H1 (cell line): ENCODE measurements around the gene COL16A1.

ENCODE experiments used
- CREB1 ChIP-seq: IDR thresholded peaks from 2 replicates; pipeline ENCODE4 v1.6.1; 2012; ENCODE audit warnings: inconsistent platforms
- GABPA ChIP-seq: IDR thresholded peaks from 2 replicates; pipeline ENCODE4 v1.6.1; 2011; ENCODE audit warnings: mild to moderate bottlenecking, low read length, moderate library complexity, borderline replicate concordance; ENCODE audit not compliant: insufficient read depth
- GTF2F1 ChIP-seq: IDR thresholded peaks from 2 replicates; pipeline ENCODE4 v1.6.1; 2012; ENCODE audit warnings: low read depth, low read length, improper control_type of control experiment, borderline replicate concordance
- RAD21 ChIP-seq, 2 experiments: IDR thresholded peaks in 1 of 2; conservative IDR thresholded peaks in 1 of 2; 2 replicates each; pipeline ENCODE4 v1.6.1; 2011; ENCODE audit warnings: low read depth in 2 of 2, low read length in 2 of 2, improper control_type of control experiment in 1 of 2, inconsistent platforms in 1 of 2, mild to moderate bottlenecking in 1 of 2, moderate library complexity in 1 of 2
- SUZ12 ChIP-seq: fragments of 200-600 bp; sonication (generic); IDR thresholded peaks from 2 replicates; pipeline ENCODE4 v1.6.1; 2012; ENCODE audit warnings: mild to moderate bottlenecking, inconsistent platforms, low read length, moderate library complexity, mixed read lengths

DNA sequence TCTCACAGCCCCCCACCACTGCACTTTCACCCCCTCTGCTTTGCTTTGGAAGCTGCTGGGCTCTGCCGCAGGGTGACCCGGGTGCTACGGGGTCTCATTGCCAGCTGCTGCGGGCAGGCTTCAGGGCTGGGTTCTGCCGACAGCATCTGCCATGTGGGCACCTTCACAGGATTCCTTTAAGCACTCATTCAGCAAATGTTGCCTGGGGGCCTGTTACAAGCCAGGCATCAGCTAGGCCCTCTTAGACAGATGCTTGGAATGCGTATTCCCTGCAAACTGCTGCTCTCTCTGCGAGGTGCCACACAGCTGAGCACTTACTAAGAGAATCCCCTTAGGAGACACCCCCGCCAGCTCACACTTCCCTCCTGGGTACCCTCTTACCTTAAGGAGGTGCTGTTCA, 29.2 kb downstream of the COL16A1 start:
- no peak for TF ChIP-seq CREB1
- no peak for TF ChIP-seq GTF2F1
- TF ChIP-seq SUZ12 = no peak
- no peak for TF ChIP-seq GABPA
- no peak for TF ChIP-seq RAD21 (IDR thresholded peaks at IDR 0.05 in 1 of 2, conservative IDR thresholded peaks at IDR 0.05 in 1 of 2; ENCODE audit: low read depth in 2 of 2, low read length in 2 of 2)
